Stimulated activated CD8-positive, alpha-beta memory T cell treated with anti-CD3 and anti-CD28 coated beads, Interleukin-15, amount 100 ng/mL, for 48 hours (primary cell): ENCODE results near the gene VEZT.

Experiments
- DNase-seq, 2 donors: peaks; one replicate each; pipeline ENCODE4 v3.0.0-alpha.2; 2020; ENCODE audit warnings: low read depth in 2 of 2

Gene VEZT

GRCh38 chr12:95198914-95199313 is 18.7 kb upstream of the VEZT start:
- no peak for DNase-seq

- no peak for DNase-seq
Observed at GRCh38 chr12:95200128-95200894, 17.3 kb upstream of the VEZT start.

DNA sequence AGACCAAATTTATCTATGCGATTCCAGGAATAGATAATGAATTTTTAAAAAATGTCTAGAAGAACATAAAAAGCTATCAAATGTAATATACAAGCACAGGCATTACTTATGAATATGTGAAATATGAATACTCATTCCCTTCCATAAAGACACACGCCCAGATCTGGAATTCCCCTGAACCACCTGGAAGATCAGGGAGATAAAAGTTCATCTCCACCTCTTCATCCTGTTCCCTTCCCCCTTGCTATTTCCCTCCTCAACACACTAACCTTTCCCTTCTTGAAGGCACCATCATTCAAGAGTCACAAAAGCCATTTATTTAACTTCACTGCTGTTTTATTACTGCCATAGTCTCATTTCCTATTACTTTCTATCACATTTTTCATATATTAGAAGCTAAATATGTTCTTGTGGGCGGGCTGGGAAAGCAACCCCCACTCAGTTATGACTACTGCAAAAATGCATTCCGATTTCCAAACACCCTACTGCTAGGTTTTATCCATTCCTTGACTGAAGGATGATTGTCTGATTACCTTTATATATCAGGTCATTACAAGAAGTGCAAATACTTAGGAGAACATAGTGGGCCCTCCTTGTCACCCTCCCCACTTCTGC is 16.4 kb upstream of the VEZT start:
- no peak for DNase-seq

GRCh38 chr12:95202691-95203486 is 14.7 kb upstream of the VEZT start:
- DNase-seq: no peak

DNA sequence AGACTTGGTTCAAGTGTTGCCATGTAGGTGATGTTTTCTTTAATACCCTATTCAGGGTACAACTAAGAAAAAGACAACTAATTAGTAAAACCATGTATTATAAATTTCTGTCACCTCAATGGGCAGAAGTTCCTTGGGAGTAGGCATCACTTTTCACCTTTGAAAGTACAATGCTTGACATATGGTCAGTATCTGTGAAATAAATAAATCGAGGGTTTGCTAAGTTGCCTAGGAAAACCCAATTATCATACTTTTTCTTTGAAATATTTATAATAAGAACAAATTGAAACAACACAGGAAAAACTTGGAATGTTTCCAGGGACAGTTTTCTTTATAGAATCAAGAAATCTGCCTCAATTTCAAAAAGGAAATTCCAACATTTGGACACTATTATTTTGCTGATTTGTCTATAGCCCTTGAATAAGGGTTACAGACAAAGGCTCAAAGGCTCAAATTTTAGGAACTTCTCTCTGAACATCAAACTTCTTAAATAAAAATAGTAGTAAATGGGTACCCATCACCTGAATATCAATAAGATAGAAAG is 14.0 kb upstream of the VEZT start:
- DNase-seq: no peak

- no peak for DNase-seq
Observed at GRCh38 chr12:95204141-95204866, 13.3 kb upstream of the VEZT start.

DNA sequence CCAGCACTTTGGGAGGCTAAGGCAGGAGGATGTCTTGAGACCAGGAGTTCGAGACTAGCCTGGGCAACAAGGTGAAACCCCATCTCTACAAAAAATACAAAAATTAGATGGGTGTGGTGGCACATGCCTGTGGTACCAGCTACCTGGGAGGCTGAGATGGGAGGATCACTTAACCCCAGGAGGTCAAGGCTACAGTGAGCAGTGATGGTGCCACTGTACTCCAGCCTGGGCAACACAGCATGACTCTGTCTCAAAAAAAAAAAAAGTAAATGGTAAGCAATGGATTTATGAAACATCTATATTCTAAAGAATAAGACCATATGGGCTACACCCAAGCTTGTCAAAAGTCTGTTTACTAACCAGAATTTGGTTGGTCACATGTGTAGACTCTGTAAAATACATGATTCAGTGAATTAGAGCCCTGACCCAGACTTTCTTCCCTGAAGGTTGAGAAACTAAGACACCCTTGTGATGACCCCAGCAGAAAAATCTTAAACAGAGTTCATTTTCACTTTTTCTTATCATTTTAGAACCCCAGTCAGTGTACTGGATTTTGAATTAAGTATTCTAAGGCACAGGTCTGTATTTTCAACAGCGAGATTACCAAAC is 12.5 kb upstream of the VEZT start:
- no peak for DNase-seq

GRCh38 chr12:95205685-95206084 is 11.9 kb upstream of the VEZT start:
- DNase-seq: no peak

- DNase-seq: no peak
Observed at GRCh38 chr12:95206916-95207315, 10.7 kb upstream of the VEZT start.

DNA sequence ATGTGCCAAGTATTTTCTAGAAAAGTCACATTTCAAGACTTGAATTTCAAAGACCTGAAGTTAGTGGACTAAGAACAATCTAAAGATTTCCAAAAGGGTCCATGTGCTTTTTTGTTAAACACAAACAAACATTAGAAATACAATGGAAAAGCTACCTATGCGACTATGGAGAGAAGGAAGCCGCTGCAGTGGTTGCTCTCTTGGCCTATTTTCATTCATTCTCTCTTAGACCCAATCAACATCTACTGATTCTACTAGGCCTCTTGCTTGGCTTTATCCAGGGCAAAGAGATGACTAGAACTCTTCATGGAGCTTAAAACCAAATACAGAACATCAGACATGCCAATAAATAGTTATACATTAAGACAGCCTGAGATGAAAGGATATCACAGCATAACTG is 10.2 kb upstream of the VEZT start:
- DNase-seq: no peak

DNA sequence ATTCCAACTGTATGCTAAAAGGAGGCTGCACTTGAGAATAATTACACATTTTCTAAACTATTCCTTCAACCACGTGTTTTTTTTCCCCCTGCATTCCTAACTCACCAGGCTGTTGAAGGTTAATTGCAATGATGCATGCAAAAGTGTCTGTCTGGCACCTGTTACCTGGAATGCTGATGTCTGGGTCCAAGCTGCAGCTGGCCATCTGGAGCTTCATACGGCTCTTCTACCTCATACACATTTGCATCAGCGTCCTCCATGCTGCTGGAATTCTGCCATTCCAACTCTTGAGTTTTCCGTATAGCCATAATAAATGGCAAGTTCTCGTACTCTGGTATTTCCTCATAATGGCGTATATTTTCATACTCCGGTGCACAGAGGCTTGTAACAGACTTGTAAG is 8.9 kb upstream of the VEZT start:
- no peak for DNase-seq

DNA sequence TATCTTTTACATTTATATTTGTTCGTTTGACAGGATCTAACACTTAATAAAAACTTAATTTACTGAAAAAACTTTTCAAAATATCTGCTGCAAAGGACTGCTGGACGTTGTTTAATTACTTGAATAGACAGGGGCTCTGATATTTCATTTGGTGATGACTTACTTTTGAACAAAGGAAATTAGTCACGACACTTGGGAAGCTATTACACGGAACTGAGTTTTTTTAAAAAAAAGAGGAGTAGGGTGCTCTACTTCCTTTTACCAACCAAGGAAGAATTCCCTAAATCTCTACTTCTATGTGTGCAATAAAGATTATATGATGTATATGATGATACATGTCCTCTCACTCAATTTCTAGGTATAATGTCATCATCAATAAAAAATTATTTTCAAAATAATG is 5.0 kb upstream of the VEZT start:
- no peak for DNase-seq

GRCh38 chr12:95213119-95213518 is 4.5 kb upstream of the VEZT start:
- DNase-seq: no peak

- DNase-seq: no peak
Observed at GRCh38 chr12:95213928-95214327, 3.7 kb upstream of the VEZT start.

GRCh38 chr12:95214466-95214865 is 3.1 kb upstream of the VEZT start:
- DNase-seq: no peak

DNA sequence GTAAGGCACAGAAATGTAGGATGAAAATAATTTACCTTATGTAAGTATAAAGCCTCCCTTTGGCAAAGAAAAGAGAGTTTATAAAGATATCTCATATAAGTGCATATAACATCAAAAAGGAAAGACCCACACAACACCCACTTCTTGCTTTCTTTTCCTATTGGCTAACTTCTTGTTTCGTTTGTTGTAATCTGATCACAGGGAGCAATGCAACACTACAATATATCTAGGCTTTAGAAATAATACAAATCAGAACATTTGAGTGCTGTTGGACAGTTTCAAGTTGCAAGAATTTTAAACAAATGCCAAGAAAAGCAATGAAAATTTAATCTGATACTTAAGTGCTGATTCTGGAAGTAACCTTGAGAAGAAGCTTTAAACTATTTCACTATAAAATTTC is 1.7 kb upstream of the VEZT start:
- DNase-seq: no peak

DNA sequence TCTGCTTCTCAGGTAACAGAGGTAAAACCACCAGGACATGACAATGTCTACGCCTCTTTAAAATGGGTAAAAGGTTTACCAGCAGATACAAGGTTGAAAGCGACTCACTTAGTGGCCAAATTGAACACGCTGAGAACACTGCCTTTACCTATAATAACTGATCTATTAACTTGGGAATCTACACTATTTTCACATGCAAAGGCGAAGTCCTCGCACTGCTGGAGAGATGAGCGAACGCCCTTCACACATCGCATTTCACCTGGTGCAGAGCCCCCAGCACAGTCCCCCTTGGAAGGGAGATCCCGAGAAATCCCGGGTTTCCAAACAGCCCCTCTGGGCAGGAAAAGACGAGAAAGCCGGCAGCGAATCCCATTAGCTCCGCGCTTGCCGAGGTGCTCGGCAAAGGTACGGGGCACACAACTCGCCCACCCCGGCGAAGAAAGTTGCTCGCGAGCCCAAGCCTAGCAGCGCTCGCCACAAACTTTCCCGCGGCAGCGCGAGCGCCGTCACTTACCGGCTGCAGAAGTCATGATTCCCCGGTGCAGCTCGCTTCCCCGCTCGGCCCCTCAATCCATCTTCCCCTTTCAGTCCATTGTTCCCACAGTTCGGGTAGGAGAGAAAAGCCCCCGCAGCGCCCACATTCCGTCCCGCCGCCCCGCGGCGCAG is 763 bp upstream of the VEZT start:
- DNase-seq: peak; percentile 9 to 23

DNA sequence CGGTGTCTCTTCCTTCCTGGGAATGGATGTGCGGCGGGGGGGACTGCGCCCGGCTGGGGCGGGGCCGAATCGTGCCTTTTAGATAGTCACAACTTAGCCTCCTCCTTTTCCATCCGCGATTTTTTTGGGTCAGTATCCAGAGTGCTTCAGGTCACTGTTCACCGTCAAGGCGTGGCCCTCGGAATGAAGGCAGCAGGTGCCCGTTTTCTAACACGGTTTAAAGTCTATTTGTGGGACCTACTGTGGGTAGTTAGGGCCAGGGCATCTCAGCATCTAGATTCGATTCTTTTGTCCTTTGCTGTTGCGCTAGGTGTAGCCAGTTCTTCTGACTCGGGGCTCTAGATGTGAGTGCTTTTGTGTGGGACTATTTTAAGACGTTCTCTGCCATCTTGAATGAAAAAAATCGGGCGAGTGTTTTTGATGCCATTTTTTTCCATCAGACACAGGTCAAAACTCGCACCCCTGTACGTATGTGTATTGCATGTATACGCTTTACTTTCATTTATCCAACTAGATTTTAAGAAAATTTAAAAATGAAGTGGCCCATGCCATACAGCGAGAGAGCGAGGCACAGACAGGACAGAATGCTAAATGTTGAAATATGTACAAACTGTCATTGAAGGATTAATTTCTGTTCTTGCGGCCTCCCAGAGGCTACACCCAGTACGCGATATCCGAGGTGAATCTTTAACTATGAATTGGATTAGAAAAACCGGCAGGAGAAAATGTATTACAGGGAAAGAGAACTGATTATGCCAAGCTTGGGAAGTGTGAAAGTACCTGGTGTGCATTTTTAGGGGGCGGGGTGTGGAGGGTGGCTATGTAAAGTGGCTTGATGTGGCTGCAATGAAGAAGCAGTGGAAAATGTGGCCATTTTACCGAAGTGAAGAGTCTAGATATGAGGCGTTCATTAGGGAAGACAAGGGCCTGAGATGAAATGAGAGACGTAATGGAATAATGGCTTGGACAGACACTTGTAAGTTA is 835 bp downstream of the VEZT start:
- DNase-seq: peak in 1 of 2 donors; percentile 34

DNA sequence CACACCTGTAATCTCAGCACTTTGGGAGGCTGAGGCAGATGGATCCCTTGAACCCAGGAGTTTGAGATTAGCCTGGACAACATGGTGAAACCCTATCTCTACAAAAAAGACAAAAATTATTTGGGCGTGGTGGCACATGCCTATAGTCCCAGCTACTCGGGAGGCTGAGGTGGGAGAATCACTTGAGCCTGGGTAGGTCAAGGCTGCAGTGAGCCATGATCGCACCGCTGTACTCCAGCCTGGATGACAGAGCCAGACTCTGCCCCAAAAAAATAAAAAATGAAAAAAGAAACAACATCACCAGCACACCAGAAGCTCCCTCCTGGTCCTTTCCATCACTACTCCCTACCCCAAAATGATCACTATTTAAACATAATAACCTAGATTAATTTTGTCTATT is 2.6 kb downstream of the VEZT start:
- no peak for DNase-seq

- DNase-seq: no peak
Observed at GRCh38 chr12:95220726-95221125, 3.1 kb downstream of the VEZT start.
